Skeletal muscle tissue (tissue), 4 donors: ENCODE results near the gene CHTF18. TPM values are rescaled to one million over a fixed set of nuclear protein-coding genes. Genes with fewer than 3 reads are reported as not detected.

Experiments
- H3K27ac ChIP-seq: one replicate; pipeline ENCODE4 v1.7.0; 2013; ENCODE audit warnings: mild to moderate bottlenecking, low read depth, low read length, inconsistent platforms
- H3K27me3 ChIP-seq, 3 donors: one replicate each; pipeline ENCODE4 v1.7.0; 2013; ENCODE audit warnings: low read length in 3 of 3; ENCODE audit not compliant: control insufficient read depth in 3 of 3, insufficient read depth in 3 of 3
- H3K36me3 ChIP-seq, 3 donors: one replicate each; pipeline ENCODE4 v1.7.0; 2013; ENCODE audit warnings: low read length in 3 of 3; ENCODE audit not compliant: control insufficient read depth in 3 of 3, insufficient read depth in 3 of 3
- H3K4me1 ChIP-seq, 3 donors: one replicate each; pipeline ENCODE4 v1.7.0; 2013; ENCODE audit warnings: low read length in 3 of 3, mild to moderate bottlenecking in 3 of 3; ENCODE audit not compliant: control insufficient read depth in 3 of 3, insufficient read depth in 3 of 3
- H3K4me3 ChIP-seq, 3 donors: one replicate each; pipeline ENCODE4 v1.7.0; 2013; ENCODE audit warnings: low read length in 3 of 3
- H3K9ac ChIP-seq, 3 donors: one replicate each; pipeline ENCODE4 v1.7.0; 2013; ENCODE audit warnings: low read length in 3 of 3, mild to moderate bottlenecking in 3 of 3, moderate library complexity in 2 of 3, low read depth in 1 of 3
- H3K9me3 ChIP-seq, 3 donors: one replicate each; pipeline ENCODE4 v1.7.0; 2013; ENCODE audit warnings: low read length in 3 of 3; ENCODE audit not compliant: control insufficient read depth in 3 of 3
- total RNA-seq: library from RNA; depleted of rRNA; stranded (reverse); fragments of >200 nt; gene quantifications from one replicate; pipeline ENCODE4 v1.2.3, GENCODE V29; 2014
- donor health status: Osteomylitis.

The CHTF18 gene
- total RNA-seq, 1 donor from 2014 or later = 4.2 TPM

DNA sequence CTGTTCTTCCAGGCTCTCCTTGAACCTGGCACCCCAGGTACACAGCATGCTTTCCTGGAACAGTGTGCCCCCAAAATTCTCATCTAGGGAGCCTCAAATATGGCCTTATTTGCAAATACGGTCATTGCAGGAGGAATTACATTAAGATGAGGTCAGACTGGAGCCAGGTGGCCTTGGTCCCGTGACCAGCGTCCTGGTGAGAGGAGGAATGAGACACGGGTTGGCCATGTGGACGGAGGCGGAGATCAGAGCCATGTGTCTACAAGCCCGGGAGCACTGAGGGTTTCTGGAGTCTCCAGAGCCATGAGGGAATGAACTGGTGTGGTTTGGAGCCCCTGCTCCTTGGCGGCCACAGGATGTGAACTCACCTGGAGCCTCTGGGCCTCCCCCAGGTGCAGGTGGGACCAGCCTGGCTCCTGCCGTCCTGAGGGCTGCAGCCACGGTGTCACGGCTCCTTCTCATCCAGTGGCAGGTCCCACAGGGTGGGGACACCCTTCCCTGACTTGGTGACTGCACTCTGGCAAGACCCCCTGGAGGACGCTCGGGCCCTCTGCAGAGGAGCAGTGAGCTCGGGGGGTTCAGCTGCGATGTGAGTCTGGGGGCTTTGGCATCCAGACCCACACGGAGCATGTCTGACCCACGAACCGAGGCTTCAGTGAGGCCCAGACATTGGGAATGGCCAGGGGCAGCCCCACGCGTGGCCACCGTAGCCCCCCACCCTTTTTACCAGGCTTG is 33.9 kb downstream of the CHTF18 start:
- H3K4me3 ChIP-seq = no peak overlapping the region
- H3K27me3 ChIP-seq = peaks cover 58 to 69% (median 68%) of the 10 kb centered on the region in 3 donors
- H3K9ac ChIP-seq = no peak overlapping the region
- H3K27ac ChIP-seq = no peak overlapping the region
- H3K9me3 ChIP-seq = no peaks in the 10 kb centered on the region
- no peaks in the 10 kb centered on the region for H3K36me3 ChIP-seq
- H3K4me1 ChIP-seq = peaks cover 3 to 5% (median 3%) of the 10 kb centered on the region in 3 donors

DNA sequence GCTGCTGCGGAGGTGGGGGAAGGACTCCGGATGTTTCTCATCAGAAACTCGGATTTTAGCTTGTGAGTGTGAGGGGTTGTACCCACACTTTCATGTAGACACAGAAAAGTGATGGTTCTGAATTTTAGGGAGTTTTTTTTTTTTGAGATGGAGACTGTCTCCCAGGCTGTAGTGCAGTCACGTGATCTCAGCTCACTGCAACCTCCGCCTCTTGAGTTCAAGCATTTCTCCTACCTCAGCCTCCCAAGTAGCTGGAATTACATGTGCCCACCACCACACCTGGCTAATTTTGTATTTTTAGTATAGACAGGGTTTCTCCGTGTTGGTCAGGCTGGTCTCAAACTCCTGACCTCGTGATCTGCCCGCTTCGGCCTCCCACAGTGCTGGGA is 34.5 kb downstream of the CHTF18 start:
- Histone ChIP-seq H3K27ac (no peak overlapping the region), H3K36me3 (no peaks in the 10 kb centered on the region), H3K4me1 (peaks cover 3 to 5% (median 3%) of the 10 kb centered on the region in 3 donors), H3K4me3 (no peak overlapping the region), H3K27me3 (peaks cover 56 to 67% (median 64%) of the 10 kb centered on the region in 3 donors), H3K9ac (no peak overlapping the region), H3K9me3 (no peaks in the 10 kb centered on the region)

DNA sequence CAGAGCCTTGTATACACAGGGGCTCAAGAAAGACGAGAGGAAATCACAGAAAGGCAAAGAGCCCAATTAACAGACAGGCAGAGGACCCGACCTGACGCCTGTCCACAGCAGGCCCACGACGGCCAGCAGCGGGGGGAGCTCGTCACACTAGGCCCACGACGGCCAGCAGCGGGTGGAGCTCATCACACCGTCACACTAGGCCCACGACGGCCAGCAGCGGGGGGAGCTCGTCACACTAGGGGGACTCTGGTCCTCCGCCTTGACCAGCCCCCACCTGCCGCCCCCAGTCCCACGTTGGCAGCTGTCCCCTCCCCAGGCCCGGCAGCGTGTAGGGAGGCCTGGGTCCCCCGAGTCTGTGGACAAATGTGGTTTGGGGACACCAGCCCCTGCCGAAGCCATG is 35.8 kb downstream of the CHTF18 start:
- Histone ChIP-seq H3K27ac (no peak overlapping the region), H3K9me3 (no peaks in the 10 kb centered on the region), H3K27me3 (peaks cover 44 to 57% (median 54%) of the 10 kb centered on the region in 3 donors)

DNA sequence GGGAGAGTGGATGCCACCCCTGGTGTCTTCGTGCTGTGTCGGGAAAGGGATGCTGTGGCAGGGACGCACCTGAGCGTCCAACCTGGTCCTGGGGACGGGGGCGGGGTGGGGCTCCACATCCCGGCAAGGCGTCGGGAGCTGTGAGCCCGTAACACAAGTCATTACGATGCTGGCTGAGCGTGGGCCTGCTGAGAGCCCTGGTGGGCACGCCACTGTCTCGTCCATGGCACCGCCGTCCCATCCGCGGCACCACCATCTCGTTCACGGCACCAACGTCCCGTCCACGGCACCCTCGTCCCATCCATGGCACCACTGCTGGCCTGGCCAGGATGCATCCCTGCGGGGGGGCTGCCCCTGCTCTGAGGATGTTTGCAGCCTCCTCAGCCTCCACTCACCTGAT is 36.2 kb downstream of the CHTF18 start:
- Histone ChIP-seq H3K9ac (no peak overlapping the region), H3K4me1 (peaks cover 3 to 5% (median 3%) of the 10 kb centered on the region in 3 donors), H3K36me3 (no peaks in the 10 kb centered on the region), H3K27ac (no peak overlapping the region), H3K9me3 (no peaks in the 10 kb centered on the region), H3K27me3 (peaks cover 41 to 54% (median 49%) of the 10 kb centered on the region in 3 donors), H3K4me3 (no peak overlapping the region)

More for the DNA sequence above, 35.8 kb downstream of the CHTF18 start:
- H3K4me3 ChIP-seq = no peak overlapping the region
- no peaks in the 10 kb centered on the region for H3K36me3 ChIP-seq
- H3K4me1 ChIP-seq = peaks cover 3 to 5% (median 3%) of the 10 kb centered on the region in 3 donors
- H3K9ac ChIP-seq = no peak overlapping the region

DNA sequence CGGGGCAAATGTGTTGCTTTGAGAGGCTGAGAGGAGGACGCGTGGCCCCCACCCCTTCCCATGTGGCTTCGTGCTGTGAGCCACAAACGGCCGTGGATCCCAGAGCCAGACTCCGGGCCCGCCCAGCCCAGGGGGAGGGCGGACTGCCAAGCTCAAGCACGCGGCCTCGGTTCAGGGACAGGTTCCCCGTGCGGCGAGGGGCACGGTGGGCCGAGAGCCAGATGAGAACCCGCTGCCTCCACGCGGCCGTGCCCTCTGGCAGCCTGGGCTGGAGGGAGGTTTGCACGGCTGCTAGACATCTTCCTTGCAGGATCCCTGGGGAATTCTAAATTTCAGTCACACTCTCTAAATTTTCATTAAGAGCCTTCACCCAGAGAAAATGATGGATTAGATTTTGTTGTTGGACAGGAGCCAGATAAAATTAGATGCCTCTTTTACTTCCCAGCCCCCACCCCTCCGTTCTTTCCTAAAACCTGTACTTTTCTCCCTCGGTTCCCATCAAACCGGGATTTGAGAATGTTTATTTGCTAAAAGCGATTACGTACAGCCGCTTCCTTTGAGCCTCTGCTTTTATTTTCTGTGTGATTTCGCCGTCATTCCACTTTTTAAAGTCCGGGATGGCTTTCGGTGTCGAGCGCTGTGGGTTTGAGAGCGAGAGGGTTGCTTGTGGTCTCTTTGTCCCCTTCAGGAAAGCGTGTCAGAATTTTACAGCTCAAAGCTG is 37.1 kb downstream of the CHTF18 start:
- Histone ChIP-seq H3K27me3 (peaks cover 42 to 58% (median 46%) of the 10 kb centered on the region in 3 donors), H3K36me3 (no peaks in the 10 kb centered on the region)

DNA sequence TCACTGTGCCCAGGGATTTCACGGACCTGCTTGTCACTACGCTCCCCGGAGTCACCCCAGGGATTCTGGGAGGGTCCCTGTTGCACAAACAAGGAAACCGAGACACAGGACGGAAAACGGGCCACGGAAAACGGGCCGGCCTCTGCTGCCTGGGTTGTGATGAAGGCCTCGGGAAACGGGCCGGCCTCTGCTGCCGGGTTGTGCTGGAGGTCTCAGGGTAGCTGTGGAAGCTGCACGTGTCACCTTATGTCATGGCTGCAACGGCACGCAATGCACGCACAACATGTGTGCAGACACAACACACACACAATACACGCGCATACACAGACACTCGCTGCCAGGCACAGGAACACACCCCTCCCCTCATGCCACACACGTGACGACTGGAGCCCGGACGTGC is 39.1 kb downstream of the CHTF18 start:
- Histone ChIP-seq H3K4me3 (no peak overlapping the region), H3K9me3 (no peaks in the 10 kb centered on the region), H3K4me1 (peaks cover 3 to 5% (median 3%) of the 10 kb centered on the region in 3 donors), H3K27ac (no peak overlapping the region), H3K9ac (no peak overlapping the region), H3K27me3 (peaks cover 37 to 66% (median 48%) of the 10 kb centered on the region in 3 donors), H3K36me3 (no peaks in the 10 kb centered on the region)

More for the DNA sequence above, 37.1 kb downstream of the CHTF18 start:
- Histone ChIP-seq H3K9me3 (no peaks in the 10 kb centered on the region), H3K4me3 (no peak overlapping the region), H3K27ac (no peak overlapping the region), H3K9ac (peak overlapping the region in 1 of 3 donors; percentile 25), H3K4me1 (peaks cover 3 to 5% (median 3%) of the 10 kb centered on the region in 3 donors)

DNA sequence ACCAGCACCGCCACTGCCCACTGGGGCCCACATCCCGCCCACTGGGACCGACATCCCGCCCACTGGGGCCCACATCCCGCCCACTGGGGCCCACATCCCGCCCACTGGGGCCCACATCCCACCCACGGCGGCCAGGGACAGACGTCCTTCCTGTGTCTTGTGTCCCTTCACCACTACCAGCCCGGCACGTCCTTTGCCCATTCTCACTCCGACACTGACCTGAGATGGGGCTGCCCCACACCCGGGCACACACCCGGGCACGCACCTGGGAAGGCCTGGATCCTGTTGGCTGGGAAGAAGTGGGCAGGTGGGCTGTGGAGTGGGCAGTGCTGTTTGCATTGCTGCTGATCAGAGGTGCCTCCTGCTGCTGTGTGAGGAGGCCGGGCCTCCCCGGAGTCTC is 40.5 kb downstream of the CHTF18 start:
- H3K36me3 ChIP-seq = no peaks in the 10 kb centered on the region
- no peak overlapping the region for H3K9ac ChIP-seq
- H3K9me3 ChIP-seq = peaks cover 0 to 2% (median 0%) of the 10 kb centered on the region in 3 donors
- H3K4me3 ChIP-seq = no peak overlapping the region
- H3K27me3 ChIP-seq = peaks cover 44 to 65% (median 51%) of the 10 kb centered on the region in 3 donors
- H3K27ac ChIP-seq = no peak overlapping the region
- peaks cover 3 to 5% (median 3%) of the 10 kb centered on the region in 3 donors for H3K4me1 ChIP-seq

DNA sequence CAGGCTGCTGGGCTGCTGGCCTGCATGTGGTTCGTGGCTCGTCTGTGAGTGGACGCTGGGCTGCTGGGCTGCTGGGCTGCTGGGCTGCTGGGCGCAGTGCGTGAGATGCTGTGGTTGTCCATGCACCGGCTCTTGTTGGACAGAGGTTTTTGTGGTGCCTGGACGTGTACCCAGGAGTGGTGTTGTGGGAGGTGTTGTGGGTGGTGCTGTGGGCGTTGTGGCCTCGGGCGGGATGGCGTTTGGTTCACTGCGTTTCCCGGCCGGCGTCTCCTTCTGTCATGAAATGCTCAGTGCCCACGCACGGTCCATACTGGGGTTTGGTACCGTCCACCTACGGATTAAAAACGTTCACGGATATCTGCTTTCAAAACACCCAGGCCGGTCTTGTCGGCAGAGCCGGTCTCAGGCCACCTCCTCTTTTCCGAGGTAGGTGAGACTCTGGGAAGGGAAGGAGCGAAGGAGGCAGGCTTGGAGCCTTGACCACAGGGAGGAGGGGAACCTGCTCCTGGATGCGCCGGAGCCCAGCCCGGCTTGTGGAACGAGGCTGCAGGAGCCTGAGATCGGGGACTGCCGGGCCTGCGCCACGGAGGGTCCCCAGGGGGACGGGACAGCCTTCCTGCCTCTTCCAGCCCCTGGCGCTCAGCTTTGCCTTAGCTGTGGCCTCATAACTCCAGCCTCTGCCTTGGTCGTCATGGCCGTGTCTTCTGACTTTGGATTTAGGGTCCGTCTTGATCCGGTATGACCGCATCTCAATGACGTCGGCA is 41.9 kb downstream of the CHTF18 start:
- no peak overlapping the region for H3K27ac ChIP-seq
- no peak overlapping the region for H3K9ac ChIP-seq
- peaks cover 32 to 52% (median 37%) of the 10 kb centered on the region in 3 donors for H3K27me3 ChIP-seq
- H3K4me1 ChIP-seq = peaks cover 1 to 2% (median 2%) of the 10 kb centered on the region in 3 donors
- H3K4me3 ChIP-seq = no peak overlapping the region
- H3K36me3 ChIP-seq = no peaks in the 10 kb centered on the region
- peaks cover 0 to 10% (median 5%) of the 10 kb centered on the region in 3 donors for H3K9me3 ChIP-seq

DNA sequence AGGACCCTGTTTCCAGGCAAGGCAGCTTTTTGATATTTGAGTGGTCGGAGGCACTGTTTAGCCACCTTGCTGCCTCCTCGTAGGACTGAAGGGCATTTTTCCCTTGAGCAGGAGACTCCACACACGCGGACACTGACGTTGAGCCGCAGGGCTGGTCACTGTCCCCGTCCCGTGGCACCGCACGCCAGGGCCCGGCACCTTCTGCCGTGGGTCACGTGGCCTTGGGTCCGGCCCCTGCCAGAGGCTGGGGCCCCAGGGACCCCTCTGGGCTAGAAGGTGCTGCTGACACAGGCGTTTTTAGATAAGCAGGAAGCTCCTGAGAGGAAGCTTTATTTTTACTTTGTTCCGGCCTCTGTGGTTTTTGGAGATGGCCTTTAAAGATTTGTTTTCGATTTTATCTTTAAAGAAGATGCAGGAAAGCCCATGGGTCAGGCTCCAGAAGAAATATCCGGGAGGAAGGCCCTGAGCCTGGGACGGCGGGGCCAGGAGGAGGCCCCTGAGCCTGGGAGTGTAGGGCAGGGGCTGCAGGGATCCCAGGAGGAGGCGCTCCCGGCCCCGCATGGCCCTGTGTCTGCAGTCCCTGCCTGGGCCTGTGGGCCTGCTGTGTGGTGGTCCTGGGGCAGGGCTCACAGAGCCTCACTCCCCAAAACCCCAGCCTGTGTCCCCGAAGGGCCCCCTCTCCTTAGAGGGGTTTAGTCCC is 42.6 kb downstream of the CHTF18 start:
- Histone ChIP-seq H3K4me3 (no peak overlapping the region), H3K36me3 (no peaks in the 10 kb centered on the region), H3K27me3 (peaks cover 25 to 46% (median 32%) of the 10 kb centered on the region in 3 donors), H3K27ac (no peak overlapping the region), H3K4me1 (no peaks in the 10 kb centered on the region), H3K9me3 (peaks cover under 1 to 15% (median 12%) of the 10 kb centered on the region in 3 donors), H3K9ac (no peak overlapping the region)
